Omental fat pad (tissue), 4 donors: ENCODE data around the gene KDM4C. TPM values are rescaled to one million over a fixed set of nuclear protein-coding genes. Genes with fewer than 3 reads are reported as not detected.

Source experiments
- ATAC-seq: fragments of 150-250 bp; one replicate; pipeline ENCODE4 v1.9.1; 2016; ENCODE audit warnings: mild to moderate bottlenecking, moderate library complexity; ENCODE audit not compliant: low FRiP score
- DNase-seq: peaks from one replicate; pipeline ENCODE4 v3.0.0-alpha.2; 2019; ENCODE audit warnings: low spot score
- CTCF ChIP-seq, 3 donors: fragments of 450-650 bp; IDR thresholded peaks; one replicate each; pipeline ENCODE4 v1.5.1; 2016 to 2017; ENCODE audit warnings: antibody characterized with exemption in 3 of 3, mild to moderate bottlenecking in 3 of 3, moderate library complexity in 2 of 3
- total RNA-seq, 4 donors: library from RNA; depleted of rRNA; stranded (reverse); fragments of >200 nt; gene quantifications; one replicate each; pipeline ENCODE4 v1.1.0, GENCODE V29; 2016

The KDM4C gene
- total RNA-seq, 4 donors from 2014 or later, result 24.9 to 37.0 (median 32.0) TPM

- no peak for TF ChIP-seq CTCF (IDR thresholded peaks at IDR 0.05)
- DNase-seq (no peak), ATAC-seq (no peak)
These were observed 164.9 kb downstream of the KDM4C start for GRCh38 chr9:6922680-6923079.

- ATAC-seq (no peak), DNase-seq (no peak)
- no peak for TF ChIP-seq CTCF (IDR thresholded peaks at IDR 0.05)
These were observed 165.3 kb downstream of the KDM4C start for GRCh38 chr9:6923086-6923485.

- TF ChIP-seq CTCF (IDR thresholded peaks at IDR 0.05), result no peak
- no peak for ATAC-seq
- DNase-seq, result no peak
These were observed 166.4 kb downstream of the KDM4C start for GRCh38 chr9:6924149-6924548.

GRCh38 chr9:6924988-6925563, 167.3 kb downstream of the KDM4C start:
- no peak for TF ChIP-seq CTCF (IDR thresholded peaks at IDR 0.05)
- DNase-seq (no peak), ATAC-seq (no peak)

GRCh38 chr9:6925836-6926235, 168.1 kb downstream of the KDM4C start:
- ATAC-seq, result no peak
- no peak for TF ChIP-seq CTCF (IDR thresholded peaks at IDR 0.05)
- no peak for DNase-seq

GRCh38 chr9:6926436-6926835, 168.7 kb downstream of the KDM4C start:
- DNase-seq (no peak), ATAC-seq (no peak)
- no peak for TF ChIP-seq CTCF (IDR thresholded peaks at IDR 0.05)

GRCh38 chr9:6927838-6928237, 170.1 kb downstream of the KDM4C start:
- ATAC-seq (no peak), DNase-seq (no peak)
- TF ChIP-seq CTCF (IDR thresholded peaks at IDR 0.05), result no peak
